SU-DHL-6 (cell line): ENCODE data around the gene PRKN.

ENCODE experiments used
- H2AFZ ChIP-seq: fragments of 200-600 bp; sonication (generic); 2 replicates; pipeline ENCODE4 v1.6.1; 2014; ENCODE audit warnings: low read depth, mild to moderate bottlenecking, moderate library complexity, mixed read lengths, antibody characterized with exemption, low read length; ENCODE audit not compliant: severe bottlenecking
- H3F3A ChIP-seq: fragments of 200-600 bp; shearing (Covaris generic); 2 replicates; pipeline ENCODE4 v1.6.0; 2016; ENCODE audit warnings: antibody characterized with exemption, mild to moderate bottlenecking; ENCODE audit not compliant: insufficient read depth
- H3K27ac ChIP-seq: fragments of 200-600 bp; sonication (generic); 2 replicates; pipeline ENCODE4 v1.5.1; 2016; ENCODE audit warnings: low read depth, mild to moderate bottlenecking, low read length, moderate library complexity, mixed read lengths
- H3K27me3 ChIP-seq: fragments of 200-600 bp; sonication (generic), shearing (Covaris generic); 2 replicates; pipeline ENCODE4 v1.6.0; 2014; ENCODE audit warnings: mild to moderate bottlenecking, low read length
- H3K36me3 ChIP-seq: fragments of 200-600 bp; sonication (generic); 2 replicates; pipeline ENCODE4 v1.6.1; 2014; ENCODE audit warnings: mild to moderate bottlenecking, low read length, mixed read lengths
- H3K4me2 ChIP-seq: fragments of 300-600, 200-600 bp; shearing (Covaris generic), sonication (generic); 2 replicates; pipeline ENCODE4 v1.6.0; 2014; ENCODE audit warnings: low read length, low read depth, mild to moderate bottlenecking; ENCODE audit not compliant: poor library complexity, severe bottlenecking
- H3K4me3 ChIP-seq: fragments of 200-600 bp; sonication (generic); 2 replicates; pipeline ENCODE4 v1.5.1; 2014; ENCODE audit warnings: antibody characterized with exemption, low read length, mild to moderate bottlenecking, mixed read lengths; ENCODE audit not compliant: insufficient read depth, poor library complexity, severe bottlenecking
- H3K79me2 ChIP-seq: fragments of 200-600 bp; sonication (generic); 2 replicates; pipeline ENCODE4 v1.6.1; 2014; ENCODE audit warnings: mild to moderate bottlenecking, low read length, moderate library complexity; ENCODE audit not compliant: insufficient read depth
- H3K9ac ChIP-seq: fragments of 200-600 bp; sonication (generic); 2 replicates; pipeline ENCODE4 v1.7.0; 2014; ENCODE audit warnings: mild to moderate bottlenecking, low read length
- H3K9me2 ChIP-seq: fragments of 200-600 bp; sonication (generic); replicated peaks from 2 replicates; pipeline ENCODE4 v1.6.1; 2014; ENCODE audit warnings: low read length; ENCODE audit not compliant: insufficient read depth
- H3K9me3 ChIP-seq: fragments of 200-600 bp; sonication (generic); 2 replicates; pipeline ENCODE4 v1.6.1; 2014; ENCODE audit warnings: low read length, mixed read lengths; ENCODE audit not compliant: insufficient read depth
- H4K20me1 ChIP-seq: fragments of 200-600 bp; sonication (generic); 2 replicates; pipeline ENCODE4 v1.6.1; 2014; ENCODE audit warnings: low read depth, mild to moderate bottlenecking, antibody characterized with exemption, low read length, moderate library complexity, mixed read lengths
- CTCF ChIP-seq: fragments of 200-600 bp; sonication (generic); IDR thresholded peaks from one replicate; pipeline ENCODE4 v1.5.1; 2017; ENCODE audit warnings: antibody characterized with exemption, mild to moderate bottlenecking, low read length, moderate library complexity; ENCODE audit not compliant: insufficient read depth, poor library complexity, severe bottlenecking
- EZH2phosphoT487 ChIP-seq: fragments of 200-600 bp; sonication (generic), shearing (Covaris generic); conservative IDR thresholded peaks from 2 replicates; pipeline ENCODE4 v1.6.1; 2018; ENCODE audit warnings: mild to moderate bottlenecking, antibody characterized with exemption, low read length, moderate library complexity, mixed read lengths

PRKN gene

DNA sequence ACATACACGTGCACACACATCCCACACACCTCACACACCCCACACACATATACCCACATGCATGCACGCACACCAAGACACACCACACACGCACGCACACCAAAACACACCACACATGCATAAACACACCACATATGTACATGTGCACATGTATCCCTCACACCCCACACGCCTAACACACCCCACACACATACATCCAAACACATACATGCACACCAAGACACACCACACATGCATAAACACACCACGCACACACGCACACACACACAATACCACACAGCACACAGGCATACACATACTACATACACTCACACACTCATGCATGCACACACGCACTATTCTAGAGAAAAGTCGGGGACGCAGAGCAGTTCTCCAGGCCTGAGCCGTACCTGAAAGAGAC is 671.5 kb downstream of the PRKN start:
- Histone ChIP-seq H3K79me2 (no peaks in the 10 kb centered on the region), H3K4me3 (no peak overlapping the region), H3K9me2 (0 out of 2 replicates have a peak, but pooled peaks cover 3% of the 10 kb centered on the region), H4K20me1 (no peaks in the 10 kb centered on the region), H3K27ac (no peak overlapping the region), H3K36me3 (no peaks in the 10 kb centered on the region), H3K9ac (no peak overlapping the region), H2AFZ (no peak overlapping the region), H3K4me2 (no peak overlapping the region), H3K27me3 (no peaks in the 10 kb centered on the region), H3F3A (no peaks in the 10 kb centered on the region), H3K9me3 (no peaks in the 10 kb centered on the region)
- TF ChIP-seq EZH2phosphoT487 (no peak), CTCF (no peak)

DNA sequence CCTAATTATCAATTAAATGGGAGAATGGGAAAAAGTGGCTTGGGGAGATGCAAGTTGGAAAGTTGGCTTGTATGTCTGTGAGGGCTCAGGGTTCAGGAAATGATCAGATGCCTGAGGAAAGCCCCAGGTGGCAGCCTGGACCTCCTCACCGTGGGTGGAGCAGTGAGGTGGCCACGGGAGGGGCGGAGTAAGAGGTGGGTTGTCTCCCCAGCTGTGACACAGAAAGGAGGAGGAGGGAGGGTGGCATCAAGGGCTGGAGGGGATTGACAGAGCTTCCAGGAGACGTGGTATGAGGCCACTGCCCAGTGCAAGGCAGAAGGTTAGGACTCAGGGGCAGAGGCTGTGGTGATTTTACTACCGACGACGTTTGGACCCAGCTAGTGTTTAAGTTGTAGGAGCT is 672.2 kb downstream of the PRKN start:
- Histone ChIP-seq H3K27ac (no peak overlapping the region), H3K27me3 (no peaks in the 10 kb centered on the region), H4K20me1 (no peaks in the 10 kb centered on the region), H3K9me3 (no peaks in the 10 kb centered on the region), H3K4me3 (no peak overlapping the region), H3K79me2 (no peaks in the 10 kb centered on the region), H3K4me2 (no peak overlapping the region), H3F3A (no peaks in the 10 kb centered on the region), H2AFZ (no peak overlapping the region), H3K9ac (no peak overlapping the region), H3K36me3 (no peaks in the 10 kb centered on the region), H3K9me2 (0 out of 2 replicates have a peak, but pooled peaks cover 3% of the 10 kb centered on the region)
- TF ChIP-seq CTCF (no peak), EZH2phosphoT487 (no peak)

DNA sequence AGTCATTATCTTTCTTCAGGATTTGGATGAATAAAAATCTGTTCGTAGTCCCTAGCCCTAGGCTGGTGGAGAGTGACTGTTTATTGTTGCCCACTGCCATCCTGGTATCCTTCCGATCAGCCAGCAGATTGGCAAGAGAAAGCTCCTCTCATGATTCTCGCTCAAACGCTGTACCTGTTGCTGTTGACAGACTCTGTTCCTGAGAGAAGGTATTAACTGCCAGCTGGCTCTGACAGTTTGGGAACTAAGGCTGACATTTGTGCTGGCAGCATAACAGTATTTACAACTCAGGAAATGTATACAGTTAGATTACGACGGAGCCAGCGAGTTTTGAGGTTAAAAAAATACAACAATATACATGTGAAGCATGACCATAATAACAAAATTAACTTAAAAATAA is 674.5 kb downstream of the PRKN start:
- Histone ChIP-seq H3K9me2 (0 out of 2 replicates have a peak, but pooled peaks cover 3% of the 10 kb centered on the region), H3K27me3 (no peaks in the 10 kb centered on the region; the same call in 1 of the 2 replicates), H3F3A (no peaks in the 10 kb centered on the region), H3K36me3 (no peaks in the 10 kb centered on the region), H3K9ac (no peak overlapping the region), H4K20me1 (no peaks in the 10 kb centered on the region), H3K4me2 (no peak overlapping the region), H3K4me3 (no peak overlapping the region), H2AFZ (no peak overlapping the region), H3K79me2 (no peaks in the 10 kb centered on the region), H3K27ac (no peak overlapping the region), H3K9me3 (no peaks in the 10 kb centered on the region)
- TF ChIP-seq CTCF (no peak), EZH2phosphoT487 (no peak)
